Measurements from ENCODE around the gene SGCE. TPM values are rescaled to one million over a fixed set of nuclear protein-coding genes. Genes with fewer than 3 reads are reported as not detected.

The SGCE gene
- polyA plus RNA-seq, 1 experiment: 76.1 TPM

GRCh38 chr7:94676431-94676830, 20.5 kb upstream of the SGCE start:
- Histone ChIP-seq H3K27ac (ENCODE audit: low read depth, low read length) (no peak overlapping the region), H3K27me3 (ENCODE audit: control insufficient read depth, insufficient read depth, low read length) (no peaks in the 10 kb centered on the region), H3K4me3 (ENCODE audit: low read depth, low read length) (no peak overlapping the region), H3K9me3 (ENCODE audit: control insufficient read depth, insufficient read depth, low read length) (no peaks in the 10 kb centered on the region)
- CTCF ChIA-PET: no interaction called here
- TF ChIP-seq CTCF (IDR thresholded peaks at IDR 0.05; ENCODE audit: low read depth, low read length): no peak
- DNase-seq (ENCODE audit: low read depth, low spot score): no peak
- POLR2A ChIA-PET: no interaction called here

GRCh38 chr7:94675356-94675755, 19.4 kb upstream of the SGCE start:
- no peak overlapping the region for H3K27ac ChIP-seq (ENCODE audit: low read depth, low read length)
- POLR2A ChIA-PET: no interaction called here
- H3K27me3 ChIP-seq (ENCODE audit: control insufficient read depth, insufficient read depth, low read length): no peaks in the 10 kb centered on the region
- CTCF ChIA-PET: interaction anchor here (0.6 to 1.1 kb wide), 2 partner anchors 19 to 750 kb away, joined by 3 to 6 read pairs; partner anchors contain the start of gene SGCE
- H3K4me3 ChIP-seq (ENCODE audit: low read depth, low read length): no peak overlapping the region
- TF ChIP-seq CTCF (IDR thresholded peaks at IDR 0.05; ENCODE audit: low read depth, low read length): no peak
- H3K9me3 ChIP-seq (ENCODE audit: control insufficient read depth, insufficient read depth, low read length): no peaks in the 10 kb centered on the region
- DNase-seq (ENCODE audit: low read depth, low spot score): no peak

- CTCF ChIA-PET: interaction anchor here (1.3 to 2.4 kb wide), 2 partner anchors 15 to 806 kb away, joined by 3 to 6 read pairs; no protein-coding TSS in a partner anchor
Observed at GRCh38 chr7:94671444-94672235, 15.7 kb upstream of the SGCE start.

GRCh38 chr7:94669773-94670495, 14.0 kb upstream of the SGCE start:
- DNase-seq (ENCODE audit: low read depth, low spot score): no peak
- ChIA-PET CTCF (interaction anchor here (2.4 kb wide), 1 partner anchor 13 kb away, joined by 6 read pairs; no protein-coding TSS in a partner anchor), POLR2A (no interaction called here)
- TF ChIP-seq CTCF (IDR thresholded peaks at IDR 0.05; ENCODE audit: low read depth, low read length): no peak
- H3K4me3 ChIP-seq (ENCODE audit: low read depth, low read length): no peak overlapping the region
- H3K27ac ChIP-seq (ENCODE audit: low read depth, low read length): no peak overlapping the region
- no peaks in the 10 kb centered on the region for H3K27me3 ChIP-seq (ENCODE audit: control insufficient read depth, insufficient read depth, low read length)
- H3K9me3 ChIP-seq (ENCODE audit: control insufficient read depth, insufficient read depth, low read length): no peaks in the 10 kb centered on the region

More at GRCh38 chr7:94671444-94672235, 15.7 kb upstream of the SGCE start:
- DNase-seq (ENCODE audit: low read depth, low spot score): no peak
- no peaks in the 10 kb centered on the region for H3K9me3 ChIP-seq (ENCODE audit: control insufficient read depth, insufficient read depth, low read length)
- no peaks in the 10 kb centered on the region for H3K27me3 ChIP-seq (ENCODE audit: control insufficient read depth, insufficient read depth, low read length)
- POLR2A ChIA-PET: interaction anchor here (0.5 kb wide), 1 partner anchor 41 kb away, joined by 3 read pairs; no protein-coding TSS in a partner anchor
- no peak overlapping the region for H3K4me3 ChIP-seq (ENCODE audit: low read depth, low read length)
- TF ChIP-seq CTCF (IDR thresholded peaks at IDR 0.05; ENCODE audit: low read depth, low read length): no peak
- H3K27ac ChIP-seq (ENCODE audit: low read depth, low read length): no peak overlapping the region

Data from AG04450 (cell line).